WERI-Rb-1 (cell line): ENCODE data around the gene QSER1.
"Not testable (repeated sequence)": the region's sequence is repeated elsewhere in the genome, so short reads cannot be mapped to it uniquely, and the experiment has no call there.

Source experiments
- DNase-seq: peaks from one replicate; pipeline ENCODE4 v3.0.0-alpha.2; 2020
- H3K27ac ChIP-seq: fragments of 250-450 bp; sonication (Bioruptor Pico); 2 replicates; pipeline ENCODE4 v1.5.1; 2020; ENCODE audit warnings: mild to moderate bottlenecking, moderate library complexity
- H3K27me3 ChIP-seq: fragments of 250-450 bp; sonication (Bioruptor Pico); 2 replicates; pipeline ENCODE4 v1.5.1; 2021; ENCODE audit warnings: mild to moderate bottlenecking, low read depth, moderate library complexity; ENCODE audit not compliant: insufficient read depth, severe bottlenecking
- H3K36me3 ChIP-seq: fragments of 250-450 bp; sonication (Bioruptor Pico); 2 replicates; pipeline ENCODE4 v1.5.1; 2020; ENCODE audit warnings: mild to moderate bottlenecking, moderate library complexity
- H3K4me3 ChIP-seq: 2 replicates; pipeline ENCODE4 v1.5.1; 2011; ENCODE audit warnings: low read depth, mild to moderate bottlenecking, control low read depth, low read length
- H3K9me3 ChIP-seq: fragments of 250-450 bp; sonication (Bioruptor Pico); 2 replicates; pipeline ENCODE4 v1.5.1; 2021; ENCODE audit warnings: mild to moderate bottlenecking, moderate library complexity; ENCODE audit not compliant: severe bottlenecking
- TF ChIP-seq, protein P1 (sequence below): IDR thresholded peaks from 2 replicates; pipeline ENCODE4 v1.5.1; 2011; ENCODE audit warnings: low read depth, mild to moderate bottlenecking, control low read depth, inconsistent platforms, low read length

Gene QSER1

DNA sequence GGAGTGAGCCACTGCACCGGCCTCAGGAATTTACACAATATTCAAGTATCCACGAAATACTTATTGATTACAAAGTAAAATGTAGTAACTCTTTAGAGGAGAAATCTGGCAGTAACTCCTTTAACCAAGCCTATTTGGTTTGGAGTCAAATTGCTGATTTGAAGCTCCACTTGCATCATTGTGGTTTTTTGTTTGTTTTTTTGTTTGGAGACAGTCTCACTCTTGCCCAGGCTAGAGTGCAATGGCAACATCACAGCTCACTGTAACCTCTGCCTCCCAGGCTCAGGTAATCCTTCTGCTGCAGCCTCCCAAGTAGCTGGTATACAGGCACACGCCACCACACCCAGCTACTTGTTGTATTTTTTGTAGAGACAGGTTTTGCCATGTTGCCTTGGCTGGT lies 6.4 kb upstream of the QSER1 start:
- no peaks in the 10 kb centered on the region for H3K9me3 ChIP-seq
- no peaks in the 10 kb centered on the region for H3K27me3 ChIP-seq
- H3K36me3 ChIP-seq: no peaks in the 10 kb centered on the region
- TF ChIP-seq, protein P1, sequence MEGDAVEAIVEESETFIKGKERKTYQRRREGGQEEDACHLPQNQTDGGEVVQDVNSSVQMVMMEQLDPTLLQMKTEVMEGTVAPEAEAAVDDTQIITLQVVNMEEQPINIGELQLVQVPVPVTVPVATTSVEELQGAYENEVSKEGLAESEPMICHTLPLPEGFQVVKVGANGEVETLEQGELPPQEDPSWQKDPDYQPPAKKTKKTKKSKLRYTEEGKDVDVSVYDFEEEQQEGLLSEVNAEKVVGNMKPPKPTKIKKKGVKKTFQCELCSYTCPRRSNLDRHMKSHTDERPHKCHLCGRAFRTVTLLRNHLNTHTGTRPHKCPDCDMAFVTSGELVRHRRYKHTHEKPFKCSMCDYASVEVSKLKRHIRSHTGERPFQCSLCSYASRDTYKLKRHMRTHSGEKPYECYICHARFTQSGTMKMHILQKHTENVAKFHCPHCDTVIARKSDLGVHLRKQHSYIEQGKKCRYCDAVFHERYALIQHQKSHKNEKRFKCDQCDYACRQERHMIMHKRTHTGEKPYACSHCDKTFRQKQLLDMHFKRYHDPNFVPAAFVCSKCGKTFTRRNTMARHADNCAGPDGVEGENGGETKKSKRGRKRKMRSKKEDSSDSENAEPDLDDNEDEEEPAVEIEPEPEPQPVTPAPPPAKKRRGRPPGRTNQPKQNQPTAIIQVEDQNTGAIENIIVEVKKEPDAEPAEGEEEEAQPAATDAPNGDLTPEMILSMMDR: no peak
- no peak overlapping the region for H3K27ac ChIP-seq
- no peak for DNase-seq
- no peak overlapping the region for H3K4me3 ChIP-seq

DNA sequence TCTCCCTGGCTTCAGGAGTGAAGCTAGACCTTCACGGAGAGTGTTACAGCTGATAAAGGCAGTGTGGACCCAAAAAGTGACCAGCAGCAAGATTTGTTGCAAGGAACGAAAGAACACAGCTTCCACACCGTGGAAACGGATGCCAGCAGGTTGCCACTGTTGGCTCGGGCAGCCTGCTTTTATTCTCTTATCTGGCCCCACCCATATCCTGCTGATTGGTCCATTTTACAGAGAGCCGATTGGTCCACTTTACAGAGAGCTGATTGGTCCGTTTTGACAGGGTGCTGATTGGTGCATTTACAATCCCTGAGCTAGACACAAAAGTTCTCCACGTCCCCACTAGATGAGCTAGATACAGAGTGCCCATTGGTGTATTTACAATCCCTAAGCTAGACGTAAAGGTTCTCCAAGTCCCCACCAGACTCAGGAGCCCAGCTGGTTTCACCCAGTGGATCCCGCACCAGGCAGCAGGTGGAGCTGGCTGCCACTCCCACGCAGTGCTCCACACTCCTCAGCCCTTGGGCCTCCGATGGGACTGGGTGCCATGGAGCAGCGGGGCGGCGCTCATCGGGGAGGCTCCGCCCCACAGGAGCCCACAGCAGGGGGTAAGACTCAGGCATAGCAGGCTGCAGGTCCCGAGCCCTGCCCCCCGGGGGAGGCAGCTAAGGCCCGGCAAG lies 4.8 kb upstream of the QSER1 start:
- H3K27ac ChIP-seq, H3K4me3 ChIP-seq, H3K36me3 ChIP-seq, H3K27me3 ChIP-seq, DNase-seq, H3K9me3 ChIP-seq: not testable (repeated sequence)

DNA sequence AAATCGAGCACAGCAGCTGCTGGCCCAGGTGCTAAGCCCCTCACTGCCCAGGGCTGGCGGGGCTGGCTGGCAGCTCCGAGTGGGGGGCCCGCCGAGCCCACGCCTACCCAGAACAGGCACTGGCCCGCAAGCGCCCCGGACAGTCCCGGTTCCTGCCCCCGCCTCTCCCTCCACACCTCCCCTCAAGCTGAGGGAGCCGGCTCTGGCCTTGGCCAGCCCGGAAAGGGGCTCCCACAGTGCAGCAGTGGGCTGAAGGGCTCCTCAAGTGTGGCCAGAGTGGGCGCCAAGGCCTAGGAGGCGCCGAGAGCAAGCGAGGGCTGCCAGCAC lies 4.3 kb upstream of the QSER1 start:
- H3K4me3 ChIP-seq: not testable (repeated sequence)

DNA sequence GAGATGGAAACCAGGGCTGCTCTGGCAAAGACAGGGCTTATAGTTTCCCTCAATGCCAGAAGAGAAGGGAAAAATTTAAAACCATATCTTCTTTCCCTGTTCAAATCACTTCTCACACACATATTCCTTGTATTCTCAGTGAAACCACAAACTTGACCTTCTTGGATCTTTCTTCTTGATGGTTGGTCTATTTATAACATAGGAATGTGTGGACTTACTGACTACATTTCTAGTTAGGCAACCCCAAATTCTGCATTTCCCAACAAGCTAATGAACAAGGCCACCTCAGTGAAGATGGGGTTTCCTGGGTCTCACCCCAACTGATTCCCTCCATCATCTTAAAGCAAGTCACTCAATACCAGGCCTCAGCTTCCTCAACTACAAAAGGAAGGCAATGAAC lies 3.8 kb upstream of the QSER1 start:
- DNase-seq: no peak
- no peaks in the 10 kb centered on the region for H3K27me3 ChIP-seq
- TF ChIP-seq, protein P1: no peak

More for the DNA sequence above, 4.3 kb upstream of the QSER1 start:
- not testable (repeated sequence) for DNase-seq, H3K27ac ChIP-seq, H3K9me3 ChIP-seq, H3K36me3 ChIP-seq, H3K27me3 ChIP-seq

DNA sequence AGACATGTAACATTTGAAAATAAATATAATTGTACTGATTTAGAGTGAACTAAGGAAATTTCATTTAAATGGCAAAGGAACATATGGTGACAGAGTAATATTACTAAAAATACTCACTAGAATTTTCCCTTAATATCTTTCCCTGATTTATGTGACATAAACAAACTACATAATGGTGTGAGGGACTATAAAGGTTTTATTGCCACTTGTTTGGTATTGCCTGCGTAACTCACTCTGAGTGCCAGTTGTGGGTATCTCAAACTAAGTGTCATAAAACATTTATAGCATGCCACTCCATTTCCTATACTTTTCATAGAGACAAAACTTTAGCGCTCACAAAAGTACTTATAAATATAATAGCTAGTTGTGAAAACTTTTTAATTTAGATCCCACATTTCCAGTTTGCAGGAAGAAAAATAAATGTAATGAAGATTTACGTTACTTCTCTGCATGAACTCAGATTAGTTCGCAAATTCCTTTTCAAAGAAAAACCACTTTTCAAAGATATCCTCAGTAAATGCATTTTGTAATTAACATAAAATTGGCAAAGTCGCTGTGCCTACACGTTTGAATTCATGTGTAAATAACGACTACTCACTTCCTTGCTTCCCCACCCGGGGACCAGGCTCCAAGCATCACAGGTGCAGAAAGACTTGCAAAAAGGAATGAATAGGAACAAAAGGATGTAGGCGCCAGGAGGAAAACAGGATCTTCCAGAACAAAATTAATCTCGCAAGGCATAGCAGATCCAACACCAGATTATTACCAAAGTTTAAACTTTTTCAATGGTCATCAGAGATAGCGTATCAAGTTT lies 1.6 kb upstream of the QSER1 start:
- Histone ChIP-seq H3K27ac (peak overlapping the region; percentile 98), H3K4me3 (peak overlapping the region; percentile 74), H3K9me3 (no peaks in the 10 kb centered on the region), H3K36me3 (peaks cover 6% of the 10 kb centered on the region; the same call in 1 of the 2 replicates), H3K27me3 (no peaks in the 10 kb centered on the region)
- no peak for DNase-seq
- TF ChIP-seq, protein P1: no peak

More for the DNA sequence above, 3.8 kb upstream of the QSER1 start:
- H3K36me3 ChIP-seq: peaks cover 6% of the 10 kb centered on the region; the same call in 1 of the 2 replicates
- H3K4me3 ChIP-seq: no peak overlapping the region
- H3K9me3 ChIP-seq: no peaks in the 10 kb centered on the region
- no peak overlapping the region for H3K27ac ChIP-seq

DNA sequence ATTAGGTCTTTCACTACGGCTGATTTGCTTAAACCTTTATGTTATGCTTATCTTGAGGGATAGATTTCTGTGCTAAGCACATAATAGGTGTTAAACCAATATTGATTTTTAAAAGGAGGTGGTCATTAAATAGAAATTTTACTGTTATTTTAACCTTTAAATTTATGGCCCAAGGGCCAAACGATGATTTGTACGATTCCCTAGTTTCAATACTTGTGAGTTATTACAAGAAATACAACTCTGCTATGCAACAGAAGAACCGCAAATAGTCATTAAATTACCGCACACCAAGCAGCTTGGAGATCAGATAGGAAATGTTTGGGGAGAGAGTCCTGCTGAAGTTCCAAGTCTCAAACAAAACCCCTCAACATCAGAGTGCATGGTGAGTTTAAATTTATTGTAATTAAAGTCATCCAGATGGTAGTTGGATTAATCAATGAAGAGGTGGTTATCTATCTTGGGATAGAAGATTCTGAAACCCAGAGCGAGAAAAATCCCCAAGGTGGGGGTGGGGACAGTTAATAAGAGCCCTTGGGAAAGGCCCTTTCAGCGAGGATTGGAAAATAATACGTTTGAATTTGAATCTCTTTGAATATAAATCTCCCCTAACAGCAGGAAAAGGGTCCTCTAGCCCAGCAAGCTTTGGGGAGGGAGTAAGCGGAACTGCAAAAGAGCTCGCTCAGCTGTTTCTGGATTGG lies 805 bp upstream of the QSER1 start:
- H3K4me3 ChIP-seq: peak overlapping the region; percentile 74
- peak; percentile 57 for DNase-seq
- H3K27ac ChIP-seq: peak overlapping the region; percentile 98
- H3K9me3 ChIP-seq: no peaks in the 10 kb centered on the region
- H3K27me3 ChIP-seq: no peaks in the 10 kb centered on the region
- H3K36me3 ChIP-seq: peaks cover 13% of the 10 kb centered on the region
- TF ChIP-seq, protein P1: no peak
